ENCODE results near the gene TBXA2R. TPM values are rescaled to one million over a fixed set of nuclear protein-coding genes. Genes with fewer than 3 reads are reported as not detected.
A peak's percentile ranks its signal among the peaks of the same experiment; 100 is the strongest.

TBXA2R gene
- total RNA-seq (1.7 TPM), polyA plus RNA-seq (under 1 TPM in 3 of 4 donors, not detected in 1; 0.19 to 0.85 (median 0.61) TPM)

DNA sequence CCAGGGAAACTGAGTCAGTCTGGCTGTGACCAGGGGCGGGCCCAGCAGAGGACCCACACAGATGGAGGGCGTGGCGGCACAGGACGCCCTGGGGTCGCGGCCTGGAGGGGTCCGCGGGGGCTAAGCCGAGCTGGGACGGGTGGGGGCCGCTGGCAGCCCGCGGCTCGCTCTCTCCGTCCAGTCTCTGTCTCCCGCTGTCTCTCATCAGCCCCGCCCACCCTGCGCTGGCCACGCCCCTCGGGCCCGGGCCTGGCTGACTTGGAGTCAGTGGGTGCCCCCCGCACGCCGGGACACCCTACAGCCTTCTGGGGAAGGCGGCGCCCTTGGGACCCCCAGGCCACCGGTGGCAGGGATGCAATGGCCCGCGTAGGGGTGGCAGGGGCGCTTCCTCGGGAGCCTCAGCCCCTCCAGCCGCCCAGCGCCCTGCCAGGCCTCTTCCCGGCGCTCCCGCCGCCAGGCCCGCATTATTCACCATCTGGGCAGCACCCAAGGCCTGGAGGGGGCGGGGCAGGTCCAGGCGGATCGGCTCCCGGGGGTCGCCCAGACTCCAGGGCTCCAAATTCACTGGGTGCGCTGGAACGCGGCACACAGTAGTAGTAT is at the start of gene TBXA2R:
TBXA2R (minus strand) TSS at position 186 of the 600 bp plus-strand sequence. CDS start 6,241 bp downstream, outside the sequence.
- Mint-ChIP-seq H3K4me3 (peak within 1 kb of the TSS in 3 of 4 donors; percentile 36 to 76 (median 43)), H3K36me3 (peaks cover 4% of the 10 kb centered on the region), H3K9me3 (peaks cover 0 to 1% (median 0%) of the 10 kb centered on the region in 7 donors), H3K27me3 (peaks cover 10% of the 10 kb centered on the region), H3K27ac (peak within 1 kb of the TSS in 1 of 3 donors; percentile 26), H3K4me1 (peaks cover 0 to 13% (median 7%) of the 10 kb centered on the region in 4 donors)
- Histone ChIP-seq H3K4me3 (ENCODE audit: low read depth, low read length) (no peak within 1 kb of the TSS), H3K36me3 (ENCODE audit: control insufficient read depth, insufficient read depth, low read length) (peaks cover 4% of the 10 kb centered on the region), H3K9me3 (ENCODE audit: control insufficient read depth in 2 of 2, low read length in 2 of 2) (no peaks in the 10 kb centered on the region), H3K4me1 (ENCODE audit: control insufficient read depth, insufficient read depth, low read length, poor library complexity, severe bottlenecking) (peaks cover 30% of the 10 kb centered on the region), H3K27ac (ENCODE audit: insufficient read depth, low read length, poor library complexity, severe bottlenecking) (no peak within 1 kb of the TSS), H3K27me3 (ENCODE audit: control insufficient read depth, insufficient read depth, low read length) (peaks cover 9% of the 10 kb centered on the region)
- DNase-seq (peak in 2 of 3 donors; percentile 20 to 21), ATAC-seq (ENCODE audit: low read depth in 2 of 2) (no peak)

DNA sequence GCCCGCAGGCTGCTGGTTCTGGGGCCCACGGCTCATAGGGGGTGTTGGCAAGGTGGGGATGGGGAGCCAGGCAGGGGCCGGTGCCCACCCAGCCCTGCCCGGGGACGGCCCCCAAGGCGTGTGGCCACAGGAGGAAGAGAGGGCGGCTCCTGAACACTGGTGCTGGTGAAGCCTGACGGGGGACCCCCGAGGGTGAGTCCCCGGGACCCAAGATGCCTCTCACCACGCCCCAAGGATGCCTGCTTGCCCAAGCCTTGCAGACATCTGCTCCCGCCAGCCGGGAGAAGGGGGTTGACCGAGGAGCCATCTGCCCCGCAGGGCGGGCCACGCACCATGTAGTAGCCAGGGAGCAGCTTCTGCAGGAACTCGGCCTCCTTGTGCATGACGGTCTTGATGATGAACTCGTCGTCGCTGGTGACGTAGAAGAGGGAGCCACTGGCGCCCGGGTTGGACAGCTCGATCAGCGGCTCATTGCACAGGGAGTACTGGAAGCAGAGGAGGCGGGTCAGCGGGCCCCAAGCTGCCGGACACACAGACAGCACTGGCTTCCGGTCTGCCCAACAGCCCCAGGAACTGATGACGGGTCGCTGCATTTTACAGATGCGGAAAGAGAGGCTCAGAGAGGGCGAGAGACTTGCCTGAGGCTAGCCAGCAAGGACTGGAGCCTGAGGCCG is 49.5 kb upstream of the TBXA2R start:
- ATAC-seq (ENCODE audit: low read depth in 2 of 2) (no peak), DNase-seq (no peak)
- no peaks in the 10 kb centered on the region for H3K4me1 ChIP-seq (ENCODE audit: control insufficient read depth, insufficient read depth, low read length, poor library complexity, severe bottlenecking)
- H3K27ac Mint-ChIP-seq: no peak overlapping the region
- H3K27ac ChIP-seq (ENCODE audit: insufficient read depth, low read length, poor library complexity, severe bottlenecking): no peak overlapping the region
- H3K4me3 ChIP-seq (ENCODE audit: low read depth, low read length): no peak overlapping the region
- H3K36me3 ChIP-seq (ENCODE audit: control insufficient read depth, insufficient read depth, low read length): peaks cover 15% of the 10 kb centered on the region
- no peak overlapping the region for H3K4me3 Mint-ChIP-seq
- no peaks in the 10 kb centered on the region for H3K4me1 Mint-ChIP-seq
- no peaks in the 10 kb centered on the region for H3K9me3 Mint-ChIP-seq
- peaks cover 10% of the 10 kb centered on the region for H3K36me3 Mint-ChIP-seq
- H3K9me3 ChIP-seq (ENCODE audit: control insufficient read depth in 2 of 2, low read length in 2 of 2): no peaks in the 10 kb centered on the region
- no peaks in the 10 kb centered on the region for H3K27me3 ChIP-seq (ENCODE audit: control insufficient read depth, insufficient read depth, low read length)
- H3K27me3 Mint-ChIP-seq: no peaks in the 10 kb centered on the region

- no peaks in the 10 kb centered on the region for H3K4me1 Mint-ChIP-seq
- H3K27me3 ChIP-seq (ENCODE audit: control insufficient read depth, insufficient read depth, low read length): no peaks in the 10 kb centered on the region
- H3K27ac Mint-ChIP-seq: no peak overlapping the region
- H3K9me3 Mint-ChIP-seq: no peaks in the 10 kb centered on the region
- H3K27me3 Mint-ChIP-seq: no peaks in the 10 kb centered on the region
- no peaks in the 10 kb centered on the region for H3K9me3 ChIP-seq (ENCODE audit: control insufficient read depth in 2 of 2, low read length in 2 of 2)
- peaks cover 15% of the 10 kb centered on the region for H3K36me3 ChIP-seq (ENCODE audit: control insufficient read depth, insufficient read depth, low read length)
- ATAC-seq (ENCODE audit: low read depth in 2 of 2) (no peak), DNase-seq (no peak)
- no peak overlapping the region for H3K4me3 ChIP-seq (ENCODE audit: low read depth, low read length)
- H3K4me1 ChIP-seq (ENCODE audit: control insufficient read depth, insufficient read depth, low read length, poor library complexity, severe bottlenecking): no peaks in the 10 kb centered on the region
- no peak overlapping the region for H3K27ac ChIP-seq (ENCODE audit: insufficient read depth, low read length, poor library complexity, severe bottlenecking)
- H3K36me3 Mint-ChIP-seq: peaks cover 10% of the 10 kb centered on the region
- no peak overlapping the region for H3K4me3 Mint-ChIP-seq
These were observed 48.9 kb upstream of the TBXA2R start for GRCh38 chr19:3655402-3656072.

DNA sequence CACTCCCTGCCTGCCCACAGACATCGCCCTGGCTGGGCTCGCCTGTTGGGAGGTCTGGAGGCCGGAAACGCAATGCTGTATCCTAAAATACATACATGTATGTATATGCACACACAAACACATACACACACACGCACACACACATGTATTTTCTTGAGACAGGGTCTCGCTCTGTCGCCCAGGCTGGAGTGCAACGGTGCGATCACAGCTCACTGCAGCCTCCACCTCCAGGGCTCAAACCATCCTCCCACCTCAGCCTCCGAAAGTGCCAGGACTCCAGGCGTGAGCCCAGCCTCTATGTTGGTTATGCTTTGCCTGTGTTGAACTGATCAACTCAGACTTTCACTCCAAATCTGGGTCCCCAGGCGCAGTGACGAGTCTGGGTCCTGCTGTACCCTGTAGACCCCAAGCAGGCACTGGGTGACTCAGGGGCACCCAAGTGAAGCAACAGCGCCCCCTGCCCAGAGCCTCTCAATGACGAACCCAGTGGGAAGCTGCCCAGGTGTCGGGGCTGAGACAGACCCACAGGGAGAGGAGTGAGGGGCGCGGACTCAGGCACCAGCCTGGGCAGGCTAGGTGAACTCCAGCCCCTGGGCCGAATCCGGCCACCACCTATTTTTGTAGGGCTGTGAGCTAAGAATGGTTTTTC is 47.3 kb upstream of the TBXA2R start:
- Histone ChIP-seq H3K9me3 (ENCODE audit: control insufficient read depth in 2 of 2, low read length in 2 of 2) (no peaks in the 10 kb centered on the region), H3K4me1 (ENCODE audit: control insufficient read depth, insufficient read depth, low read length, poor library complexity, severe bottlenecking) (no peaks in the 10 kb centered on the region), H3K27ac (ENCODE audit: insufficient read depth, low read length, poor library complexity, severe bottlenecking) (no peak overlapping the region), H3K27me3 (ENCODE audit: control insufficient read depth, insufficient read depth, low read length) (no peaks in the 10 kb centered on the region), H3K4me3 (ENCODE audit: low read depth, low read length) (no peak overlapping the region), H3K36me3 (ENCODE audit: control insufficient read depth, insufficient read depth, low read length) (peaks cover 15% of the 10 kb centered on the region)
- no peak for ATAC-seq (ENCODE audit: low read depth in 2 of 2)
- no peak for DNase-seq
- Mint-ChIP-seq H3K27me3 (no peaks in the 10 kb centered on the region), H3K9me3 (no peaks in the 10 kb centered on the region), H3K4me1 (no peaks in the 10 kb centered on the region), H3K36me3 (peaks cover 10% of the 10 kb centered on the region), H3K27ac (no peak overlapping the region), H3K4me3 (no peak overlapping the region)

- no peak overlapping the region for H3K27ac Mint-ChIP-seq
- peaks cover 14% of the 10 kb centered on the region for H3K36me3 ChIP-seq (ENCODE audit: control insufficient read depth, insufficient read depth, low read length)
- no peak for ATAC-seq (ENCODE audit: low read depth in 2 of 2)
- H3K27me3 Mint-ChIP-seq: no peaks in the 10 kb centered on the region
- H3K4me1 ChIP-seq (ENCODE audit: control insufficient read depth, insufficient read depth, low read length, poor library complexity, severe bottlenecking): no peaks in the 10 kb centered on the region
- H3K4me1 Mint-ChIP-seq: no peaks in the 10 kb centered on the region
- no peak for DNase-seq
- no peak overlapping the region for H3K27ac ChIP-seq (ENCODE audit: insufficient read depth, low read length, poor library complexity, severe bottlenecking)
- no peaks in the 10 kb centered on the region for H3K9me3 Mint-ChIP-seq
- no peaks in the 10 kb centered on the region for H3K27me3 ChIP-seq (ENCODE audit: control insufficient read depth, insufficient read depth, low read length)
- H3K36me3 Mint-ChIP-seq: peaks cover 10% of the 10 kb centered on the region
- no peaks in the 10 kb centered on the region for H3K9me3 ChIP-seq (ENCODE audit: control insufficient read depth in 2 of 2, low read length in 2 of 2)
- H3K4me3 Mint-ChIP-seq: no peak overlapping the region
- no peak overlapping the region for H3K4me3 ChIP-seq (ENCODE audit: low read depth, low read length)
These were observed 46.6 kb upstream of the TBXA2R start for GRCh38 chr19:3653081-3653795.

DNA sequence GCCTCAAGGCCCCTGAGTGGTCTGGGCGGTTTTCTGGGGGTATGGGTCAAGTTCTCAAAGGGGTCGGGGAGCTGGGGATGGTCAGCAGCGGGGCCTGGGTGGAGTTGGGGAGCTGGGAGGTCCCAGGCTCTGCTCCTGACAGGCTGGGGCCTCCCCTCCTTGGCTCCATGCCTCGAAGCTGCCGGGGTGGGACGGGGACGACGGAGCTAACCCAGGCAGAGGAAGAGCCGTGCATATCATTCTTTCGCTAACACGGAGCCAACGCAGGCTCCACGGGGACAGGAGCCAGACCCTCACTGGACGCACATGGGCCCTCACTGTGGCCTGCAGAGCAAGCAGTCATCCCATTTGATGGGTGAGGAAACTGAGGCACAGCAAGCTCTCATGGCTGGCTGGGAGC is 45.7 kb upstream of the TBXA2R start:
- no peak overlapping the region for H3K27ac Mint-ChIP-seq
- no peaks in the 10 kb centered on the region for H3K9me3 Mint-ChIP-seq
- H3K27me3 Mint-ChIP-seq: no peaks in the 10 kb centered on the region

GRCh38 chr19:3651684-3652083 is 45.0 kb upstream of the TBXA2R start:
- H3K4me3 Mint-ChIP-seq: no peak overlapping the region
- no peaks in the 10 kb centered on the region for H3K4me1 Mint-ChIP-seq
- H3K27me3 ChIP-seq (ENCODE audit: control insufficient read depth, insufficient read depth, low read length): no peaks in the 10 kb centered on the region
- no peaks in the 10 kb centered on the region for H3K9me3 Mint-ChIP-seq
- no peaks in the 10 kb centered on the region for H3K27me3 Mint-ChIP-seq
- ATAC-seq (ENCODE audit: low read depth in 2 of 2) (no peak), DNase-seq (no peak)
- H3K36me3 ChIP-seq (ENCODE audit: control insufficient read depth, insufficient read depth, low read length): peaks cover 10% of the 10 kb centered on the region
- H3K27ac ChIP-seq (ENCODE audit: insufficient read depth, low read length, poor library complexity, severe bottlenecking): no peak overlapping the region
- H3K36me3 Mint-ChIP-seq: no peaks in the 10 kb centered on the region
- no peaks in the 10 kb centered on the region for H3K4me1 ChIP-seq (ENCODE audit: control insufficient read depth, insufficient read depth, low read length, poor library complexity, severe bottlenecking)
- H3K9me3 ChIP-seq (ENCODE audit: control insufficient read depth in 2 of 2, low read length in 2 of 2): no peaks in the 10 kb centered on the region
- no peak overlapping the region for H3K4me3 ChIP-seq (ENCODE audit: low read depth, low read length)
- H3K27ac Mint-ChIP-seq: no peak overlapping the region

More for the DNA sequence above, 45.7 kb upstream of the TBXA2R start:
- Histone ChIP-seq H3K27me3 (ENCODE audit: control insufficient read depth, insufficient read depth, low read length) (no peaks in the 10 kb centered on the region), H3K36me3 (ENCODE audit: control insufficient read depth, insufficient read depth, low read length) (peaks cover 14% of the 10 kb centered on the region), H3K27ac (ENCODE audit: insufficient read depth, low read length, poor library complexity, severe bottlenecking) (no peak overlapping the region), H3K4me3 (ENCODE audit: low read depth, low read length) (no peak overlapping the region), H3K9me3 (ENCODE audit: control insufficient read depth in 2 of 2, low read length in 2 of 2) (no peaks in the 10 kb centered on the region), H3K4me1 (ENCODE audit: control insufficient read depth, insufficient read depth, low read length, poor library complexity, severe bottlenecking) (no peaks in the 10 kb centered on the region)
- Mint-ChIP-seq H3K4me3 (no peak overlapping the region), H3K36me3 (peaks cover 6% of the 10 kb centered on the region), H3K4me1 (no peaks in the 10 kb centered on the region)
- DNase-seq (no peak), ATAC-seq (ENCODE audit: low read depth in 2 of 2) (no peak)

All from CD4-positive, CD25-positive, alpha-beta regulatory T cell (primary cell).